Fibroblast of lung (primary cell): ENCODE data around the gene AMPD1. TPM values are rescaled to one million over a fixed set of nuclear protein-coding genes. Genes with fewer than 3 reads are reported as not detected.

ENCODE experiments used
- DNase-seq, 2 donors: peaks; one replicate each; pipeline versions ENCODE4 v3.0.0 to v3.0.0-alpha.2; 2010; ENCODE audit warnings: low read depth in 2 of 2
- H2AFZ ChIP-seq: 2 replicates; pipeline ENCODE4 v1.5.1; 2012; ENCODE audit warnings: low read length, control low read depth, inconsistent platforms
- H3K27ac ChIP-seq: 2 replicates; pipeline ENCODE4 v1.5.1; 2011; ENCODE audit warnings: low read length, control low read depth; ENCODE audit not compliant: insufficient read depth
- H3K27me3 ChIP-seq: 2 replicates; pipeline ENCODE4 v1.5.1; 2011; ENCODE audit warnings: mild to moderate bottlenecking, low read length; ENCODE audit not compliant: control insufficient read depth, insufficient read depth
- H3K36me3 ChIP-seq: 2 replicates; pipeline ENCODE4 v1.5.1; 2011; ENCODE audit warnings: low read length; ENCODE audit not compliant: control insufficient read depth, insufficient read depth
- H3K4me1 ChIP-seq: 2 replicates; pipeline ENCODE4 v1.5.1; 2011; ENCODE audit warnings: low read length; ENCODE audit not compliant: control insufficient read depth, insufficient read depth; ENCODE audit errors: extremely low read depth
- H3K4me2 ChIP-seq: 2 replicates; pipeline ENCODE4 v1.5.1; 2011; ENCODE audit warnings: low read length, control low read depth; ENCODE audit not compliant: insufficient read depth; ENCODE audit errors: extremely low read depth
- H3K4me3 ChIP-seq, 4 experiments: fragments of 200-600 bp in 1 of 4; sonication (generic) in 1 of 4; replicated peaks in 1 of 4; 2 replicates each; pipeline ENCODE4 v1.5.1; 2011 to 2016; ENCODE audit warnings: low read length in 4 of 4, low read depth in 3 of 4, mild to moderate bottlenecking in 3 of 4, control low read depth in 2 of 4, inconsistent platforms in 1 of 4, mixed read lengths in 1 of 4; ENCODE audit not compliant: insufficient read depth in 1 of 4; ENCODE audit errors: control extremely low read depth in 1 of 4
- H3K79me2 ChIP-seq: 2 replicates; pipeline ENCODE4 v1.5.1; 2012; ENCODE audit warnings: mild to moderate bottlenecking, low read length, inconsistent platforms; ENCODE audit not compliant: control insufficient read depth, insufficient read depth
- H3K9ac ChIP-seq: 2 replicates; pipeline ENCODE4 v1.5.1; 2011; ENCODE audit warnings: mild to moderate bottlenecking, low read length, control low read depth; ENCODE audit not compliant: insufficient read depth
- H3K9me3 ChIP-seq: 2 replicates; pipeline ENCODE4 v1.5.1; 2012; ENCODE audit warnings: low read depth, low read length; ENCODE audit not compliant: control insufficient read depth, insufficient read depth
- H4K20me1 ChIP-seq: 2 replicates; pipeline ENCODE4 v1.5.1; 2011; ENCODE audit warnings: low read length; ENCODE audit not compliant: control insufficient read depth, insufficient read depth; ENCODE audit errors: extremely low read depth
- CTCF ChIP-seq, 2 donors: IDR thresholded peaks in 1 of 2; conservative IDR thresholded peaks in 1 of 2; 1 replicate in 1 of 2; 2 replicates in 1 of 2; pipeline ENCODE4 v1.5.1; 2011 to 2012; ENCODE audit warnings: low read length in 2 of 2, control low read depth in 1 of 2, inconsistent platforms in 1 of 2, low read depth in 1 of 2, mild to moderate bottlenecking in 1 of 2
- EZH2 ChIP-seq: IDR thresholded peaks from 2 replicates; pipeline ENCODE4 v1.5.1; 2012; ENCODE audit warnings: low read length, control low read depth, mild to moderate bottlenecking; ENCODE audit errors: missing control alignments
- polyA plus RNA-seq, 2 donors: library from polyadenylated mRNA; depleted of rRNA in 1 of 2; stranded (reverse) in 1 of 2; unstranded in 1 of 2; fragments of >200 nt; gene quantifications; 2 replicates each; pipeline ENCODE4 v1.2.1, GENCODE V29; 2011 to 2012; ENCODE audit warnings: missing spikeins in 1 of 2
- total RNA-seq: library from RNA; depleted of rRNA; stranded (reverse); fragments of >200 nt; gene quantifications from 2 replicates; pipeline ENCODE4 v1.2.1, GENCODE V29; 2014

The AMPD1 gene
- total and polyA plus RNA-seq, 2 donors (not counting 1 experiment from before 2014, with no cell fraction given) = not detected

DNA sequence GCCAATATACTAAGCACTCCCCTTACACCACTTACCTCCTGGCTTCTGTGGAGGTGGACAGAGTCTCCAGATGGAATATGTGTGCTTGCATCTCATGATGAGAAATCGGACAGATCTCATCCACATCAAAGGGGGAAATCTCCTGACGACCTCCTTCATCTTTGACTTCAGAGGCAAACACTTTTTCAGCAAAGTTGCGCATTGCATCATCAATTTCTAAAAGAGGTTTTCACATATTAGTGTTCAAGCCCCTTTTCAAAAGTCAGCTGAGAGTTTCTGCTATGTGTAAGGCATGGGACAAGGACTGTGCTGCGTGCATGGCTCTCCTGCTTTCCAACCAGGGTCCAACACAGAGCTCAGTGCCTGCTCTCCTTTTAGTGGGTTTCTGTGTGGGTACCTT lies 6.8 kb downstream of the AMPD1 start:
- TF ChIP-seq EZH2 (no peak), CTCF (conservative IDR thresholded peaks at IDR 0.05 in 1 of 2, IDR thresholded peaks at IDR 0.05 in 1 of 2; ENCODE audit: low read depth in 1 of 2, low read length in 2 of 2) (no peak)
- no peaks in the 10 kb centered on the region for H4K20me1 ChIP-seq
- no peaks in the 10 kb centered on the region for H3K36me3 ChIP-seq
- no peak overlapping the region for H3K4me2 ChIP-seq
- no peaks in the 10 kb centered on the region for H3K9me3 ChIP-seq
- H3K9ac ChIP-seq = no peak overlapping the region
- no peaks in the 10 kb centered on the region for H3K79me2 ChIP-seq
- no peak overlapping the region for H2AFZ ChIP-seq
- no peak overlapping the region for H3K4me3 ChIP-seq
- no peak overlapping the region for H3K27ac ChIP-seq
- peaks cover 9% of the 10 kb centered on the region for H3K27me3 ChIP-seq
- DNase-seq = no peak
- H3K4me1 ChIP-seq = no peaks in the 10 kb centered on the region

DNA sequence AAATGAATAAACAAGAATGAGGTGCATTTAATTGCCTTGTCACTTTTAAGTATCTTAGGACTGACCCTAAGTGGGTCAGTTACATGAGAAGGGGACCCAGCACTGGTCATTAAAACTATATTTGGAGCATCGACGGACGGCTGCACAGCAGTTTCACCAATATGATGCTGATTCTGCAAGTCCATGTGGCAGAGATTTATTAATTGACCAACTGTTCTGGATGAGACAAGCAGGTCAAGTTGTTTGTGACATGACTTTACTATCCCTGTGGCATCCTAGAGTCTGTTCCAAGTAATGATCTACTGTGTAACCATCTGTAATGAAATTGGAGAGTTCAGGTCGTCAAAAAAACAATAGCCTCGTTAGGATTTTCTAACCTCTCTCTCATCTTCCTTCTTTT lies 9.5 kb downstream of the AMPD1 start:
- no peak for DNase-seq
- H3K27me3 ChIP-seq = peaks cover 9% of the 10 kb centered on the region
- no peaks in the 10 kb centered on the region for H3K9me3 ChIP-seq
- TF ChIP-seq EZH2 (no peak), CTCF (conservative IDR thresholded peaks at IDR 0.05 in 1 of 2, IDR thresholded peaks at IDR 0.05 in 1 of 2; ENCODE audit: low read depth in 1 of 2, low read length in 2 of 2) (no peak)
- H3K36me3 ChIP-seq = no peaks in the 10 kb centered on the region
- H3K4me2 ChIP-seq = no peak overlapping the region
- no peaks in the 10 kb centered on the region for H4K20me1 ChIP-seq
- no peaks in the 10 kb centered on the region for H3K4me1 ChIP-seq
- H3K9ac ChIP-seq = no peak overlapping the region
- H3K27ac ChIP-seq = no peak overlapping the region
- no peaks in the 10 kb centered on the region for H3K79me2 ChIP-seq
- no peak overlapping the region for H3K4me3 ChIP-seq
- H2AFZ ChIP-seq = no peak overlapping the region

DNA sequence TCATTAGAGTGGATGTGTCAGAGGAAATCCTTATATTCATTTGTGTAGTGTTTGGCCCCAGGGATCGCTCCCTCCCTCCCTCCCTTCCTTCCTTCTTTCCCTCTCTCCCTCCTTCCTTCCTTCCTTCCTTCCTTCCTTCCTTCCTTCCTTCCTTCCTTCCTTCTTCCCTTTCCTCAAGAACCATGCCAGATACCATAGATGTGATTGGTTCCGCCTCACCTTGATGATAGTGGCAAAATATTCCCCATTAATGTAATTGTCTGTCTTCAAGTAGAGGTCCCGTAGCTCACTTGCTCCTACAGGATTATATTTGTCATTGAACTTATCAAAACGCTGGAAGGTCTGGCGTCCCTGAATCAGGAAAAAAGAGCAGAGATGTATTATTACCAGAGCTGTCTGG lies 17.7 kb downstream of the AMPD1 start:
- Histone ChIP-seq H3K4me3 (no peak overlapping the region), H3K79me2 (no peaks in the 10 kb centered on the region), H3K4me2 (no peak overlapping the region), H3K9ac (no peak overlapping the region), H3K4me1 (no peaks in the 10 kb centered on the region), H2AFZ (no peak overlapping the region), H4K20me1 (no peaks in the 10 kb centered on the region), H3K9me3 (no peaks in the 10 kb centered on the region), H3K27me3 (peaks cover 10% of the 10 kb centered on the region), H3K36me3 (no peaks in the 10 kb centered on the region), H3K27ac (no peak overlapping the region)
- TF ChIP-seq EZH2 = no peak
- TF ChIP-seq CTCF (conservative IDR thresholded peaks at IDR 0.05 in 1 of 2, IDR thresholded peaks at IDR 0.05 in 1 of 2; ENCODE audit: low read depth in 1 of 2, low read length in 2 of 2) = no peak
- no peak for DNase-seq
